ENCODE measurements around the gene SPINT1.

The SPINT1 gene

DNA sequence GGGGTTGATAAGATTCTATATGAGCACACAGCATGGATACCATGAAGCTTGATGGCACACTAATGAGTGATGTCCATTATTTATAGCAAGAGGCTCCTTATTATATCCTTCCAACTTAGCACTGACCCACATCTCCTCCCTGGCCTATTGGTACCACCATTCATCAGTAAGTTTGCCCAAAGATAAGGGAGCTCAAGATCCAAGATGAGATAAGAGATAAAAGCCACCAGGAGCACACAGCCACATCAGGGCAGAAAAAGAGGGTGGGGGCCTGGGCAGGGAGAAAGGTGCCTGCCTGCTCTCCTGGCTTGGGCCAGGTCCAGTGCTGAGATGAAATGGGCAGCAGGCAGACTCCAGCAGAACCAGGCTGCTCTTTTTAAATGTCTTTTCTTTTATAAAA lies 10.9 kb upstream of the SPINT1 start:
- no peaks in the 10 kb centered on the region for H3K36me3 ChIP-seq (ENCODE audit: control insufficient read depth in 2 of 2, insufficient read depth in 1 of 2, low read length in 2 of 2)
- no peak overlapping the region for H3K27ac ChIP-seq (ENCODE audit: extremely low read depth, low read depth, low read length)
- ChIA-PET CTCF (no interaction called here), POLR2A (no interaction called here)
- H3K9me3 ChIP-seq (ENCODE audit: control insufficient read depth, insufficient read depth, low read depth, low read length), result no peaks in the 10 kb centered on the region
- no peaks in the 10 kb centered on the region for H3K4me1 ChIP-seq (ENCODE audit: control insufficient read depth, insufficient read depth, low read length)
- no peak overlapping the region for H3K4me3 ChIP-seq (ENCODE audit: low read depth, low read length)
- TF ChIP-seq, protein P1, sequence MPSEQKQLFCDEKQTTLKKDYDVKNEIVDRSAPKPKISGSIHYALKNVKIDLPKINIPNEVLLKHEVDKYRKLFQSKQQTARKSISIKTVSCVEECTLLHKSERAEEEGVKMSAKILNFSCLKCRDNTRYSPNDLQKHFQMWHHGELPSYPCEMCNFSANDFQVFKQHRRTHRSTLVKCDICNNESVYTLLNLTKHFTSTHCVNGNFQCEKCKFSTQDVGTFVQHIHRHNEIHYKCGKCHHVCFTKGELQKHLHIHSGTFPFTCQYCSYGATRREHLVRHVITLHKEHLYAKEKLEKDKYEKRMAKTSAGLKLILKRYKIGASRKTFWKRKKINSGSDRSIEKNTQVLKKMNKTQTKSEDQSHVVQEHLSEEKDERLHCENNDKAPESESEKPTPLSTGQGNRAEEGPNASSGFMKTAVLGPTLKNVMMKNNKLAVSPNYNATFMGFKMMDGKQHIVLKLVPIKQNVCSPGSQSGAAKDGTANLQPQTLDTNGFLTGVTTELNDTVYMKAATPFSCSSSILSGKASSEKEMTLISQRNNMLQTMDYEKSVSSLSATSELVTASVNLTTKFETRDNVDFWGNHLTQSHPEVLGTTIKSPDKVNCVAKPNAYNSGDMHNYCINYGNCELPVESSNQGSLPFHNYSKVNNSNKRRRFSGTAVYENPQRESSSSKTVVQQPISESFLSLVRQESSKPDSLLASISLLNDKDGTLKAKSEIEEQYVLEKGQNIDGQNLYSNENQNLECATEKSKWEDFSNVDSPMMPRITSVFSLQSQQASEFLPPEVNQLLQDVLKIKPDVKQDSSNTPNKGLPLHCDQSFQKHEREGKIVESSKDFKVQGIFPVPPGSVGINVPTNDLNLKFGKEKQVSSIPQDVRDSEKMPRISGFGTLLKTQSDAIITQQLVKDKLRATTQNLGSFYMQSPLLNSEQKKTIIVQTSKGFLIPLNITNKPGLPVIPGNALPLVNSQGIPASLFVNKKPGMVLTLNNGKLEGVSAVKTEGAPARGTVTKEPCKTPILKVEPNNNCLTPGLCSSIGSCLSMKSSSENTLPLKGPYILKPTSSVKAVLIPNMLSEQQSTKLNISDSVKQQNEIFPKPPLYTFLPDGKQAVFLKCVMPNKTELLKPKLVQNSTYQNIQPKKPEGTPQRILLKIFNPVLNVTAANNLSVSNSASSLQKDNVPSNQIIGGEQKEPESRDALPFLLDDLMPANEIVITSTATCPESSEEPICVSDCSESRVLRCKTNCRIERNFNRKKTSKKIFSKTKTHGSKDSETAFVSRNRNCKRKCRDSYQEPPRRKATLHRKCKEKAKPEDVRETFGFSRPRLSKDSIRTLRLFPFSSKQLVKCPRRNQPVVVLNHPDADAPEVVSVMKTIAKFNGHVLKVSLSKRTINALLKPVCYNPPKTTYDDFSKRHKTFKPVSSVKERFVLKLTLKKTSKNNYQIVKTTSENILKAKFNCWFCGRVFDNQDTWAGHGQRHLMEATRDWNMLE (tag by site-specific recombination; conservative IDR thresholded peaks at IDR 0.05; ENCODE audit: low read depth), result no peak
- TF ChIP-seq ZNF266 (tag by site-specific recombination; IDR thresholded peaks at IDR 0.05; ENCODE audit: low read depth) (no peak), ZNF623 (tag by site-specific recombination; IDR thresholded peaks at IDR 0.05) (no peak), ZNF133 (tag by site-specific recombination; IDR thresholded peaks at IDR 0.05) (no peak), FEZF1 (tag by site-specific recombination; IDR thresholded peaks at IDR 0.05) (no peak), ZNF585B (tag by site-specific recombination; IDR thresholded peaks at IDR 0.05) (no peak), KLF9 (tag by site-specific recombination; IDR thresholded peaks at IDR 0.05; ENCODE audit: low read depth) (no peak)

DNA sequence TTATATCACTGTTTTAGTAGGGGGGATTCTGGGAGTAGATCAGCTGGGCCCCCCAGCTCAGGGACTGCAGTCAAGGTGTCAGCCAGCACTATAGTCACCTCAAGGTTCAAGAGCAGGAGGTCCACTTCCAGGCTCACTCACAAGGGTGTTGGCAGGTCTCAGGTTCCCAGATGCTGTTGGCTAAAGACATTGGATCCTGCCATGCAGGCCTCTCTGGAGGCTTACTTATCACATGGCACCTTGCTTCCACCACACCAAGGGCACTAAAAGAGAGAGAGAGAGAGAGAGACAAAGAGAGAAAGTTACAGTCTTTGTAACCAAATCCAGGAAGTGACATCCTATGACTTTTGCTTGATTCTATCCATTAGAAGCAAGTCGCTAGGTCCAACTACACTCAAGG lies 7.8 kb upstream of the SPINT1 start:
- CTCF ChIA-PET, result no interaction called here
- POLR2A ChIA-PET, result interaction anchor here (0.5 kb wide), 1 partner anchor 489 kb away, joined by 7 read pairs; no protein-coding TSS in a partner anchor
- TF ChIP-seq ZNF558 (tag by site-specific recombination; IDR thresholded peaks at IDR 0.05) (no peak), KLF1 (tag by site-specific recombination; IDR thresholded peaks at IDR 0.05) (no peak), SCRT2 (tag by site-specific recombination; IDR thresholded peaks at IDR 0.05) (no peak)
- TF ChIP-seq, protein P2, sequence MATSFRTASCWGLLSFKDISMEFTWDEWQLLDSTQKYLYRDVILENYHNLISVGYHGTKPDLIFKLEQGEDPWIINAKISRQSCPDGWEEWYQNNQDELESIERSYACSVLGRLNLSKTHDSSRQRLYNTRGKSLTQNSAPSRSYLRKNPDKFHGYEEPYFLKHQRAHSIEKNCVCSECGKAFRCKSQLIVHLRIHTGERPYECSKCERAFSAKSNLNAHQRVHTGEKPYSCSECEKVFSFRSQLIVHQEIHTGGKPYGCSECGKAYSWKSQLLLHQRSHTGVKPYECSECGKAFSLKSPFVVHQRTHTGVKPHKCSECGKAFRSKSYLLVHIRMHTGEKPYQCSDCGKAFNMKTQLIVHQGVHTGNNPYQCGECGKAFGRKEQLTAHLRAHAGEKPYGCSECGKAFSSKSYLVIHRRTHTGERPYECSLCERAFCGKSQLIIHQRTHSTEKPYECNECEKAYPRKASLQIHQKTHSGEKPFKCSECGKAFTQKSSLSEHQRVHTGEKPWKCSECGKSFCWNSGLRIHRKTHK (tag by site-specific recombination; IDR thresholded peaks at IDR 0.05), result no peak
- TF ChIP-seq, protein P3, sequence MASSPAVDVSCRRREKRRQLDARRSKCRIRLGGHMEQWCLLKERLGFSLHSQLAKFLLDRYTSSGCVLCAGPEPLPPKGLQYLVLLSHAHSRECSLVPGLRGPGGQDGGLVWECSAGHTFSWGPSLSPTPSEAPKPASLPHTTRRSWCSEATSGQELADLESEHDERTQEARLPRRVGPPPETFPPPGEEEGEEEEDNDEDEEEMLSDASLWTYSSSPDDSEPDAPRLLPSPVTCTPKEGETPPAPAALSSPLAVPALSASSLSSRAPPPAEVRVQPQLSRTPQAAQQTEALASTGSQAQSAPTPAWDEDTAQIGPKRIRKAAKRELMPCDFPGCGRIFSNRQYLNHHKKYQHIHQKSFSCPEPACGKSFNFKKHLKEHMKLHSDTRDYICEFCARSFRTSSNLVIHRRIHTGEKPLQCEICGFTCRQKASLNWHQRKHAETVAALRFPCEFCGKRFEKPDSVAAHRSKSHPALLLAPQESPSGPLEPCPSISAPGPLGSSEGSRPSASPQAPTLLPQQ (tag by site-specific recombination; IDR thresholded peaks at IDR 0.05), result no peak
- TF ChIP-seq, protein P4, sequence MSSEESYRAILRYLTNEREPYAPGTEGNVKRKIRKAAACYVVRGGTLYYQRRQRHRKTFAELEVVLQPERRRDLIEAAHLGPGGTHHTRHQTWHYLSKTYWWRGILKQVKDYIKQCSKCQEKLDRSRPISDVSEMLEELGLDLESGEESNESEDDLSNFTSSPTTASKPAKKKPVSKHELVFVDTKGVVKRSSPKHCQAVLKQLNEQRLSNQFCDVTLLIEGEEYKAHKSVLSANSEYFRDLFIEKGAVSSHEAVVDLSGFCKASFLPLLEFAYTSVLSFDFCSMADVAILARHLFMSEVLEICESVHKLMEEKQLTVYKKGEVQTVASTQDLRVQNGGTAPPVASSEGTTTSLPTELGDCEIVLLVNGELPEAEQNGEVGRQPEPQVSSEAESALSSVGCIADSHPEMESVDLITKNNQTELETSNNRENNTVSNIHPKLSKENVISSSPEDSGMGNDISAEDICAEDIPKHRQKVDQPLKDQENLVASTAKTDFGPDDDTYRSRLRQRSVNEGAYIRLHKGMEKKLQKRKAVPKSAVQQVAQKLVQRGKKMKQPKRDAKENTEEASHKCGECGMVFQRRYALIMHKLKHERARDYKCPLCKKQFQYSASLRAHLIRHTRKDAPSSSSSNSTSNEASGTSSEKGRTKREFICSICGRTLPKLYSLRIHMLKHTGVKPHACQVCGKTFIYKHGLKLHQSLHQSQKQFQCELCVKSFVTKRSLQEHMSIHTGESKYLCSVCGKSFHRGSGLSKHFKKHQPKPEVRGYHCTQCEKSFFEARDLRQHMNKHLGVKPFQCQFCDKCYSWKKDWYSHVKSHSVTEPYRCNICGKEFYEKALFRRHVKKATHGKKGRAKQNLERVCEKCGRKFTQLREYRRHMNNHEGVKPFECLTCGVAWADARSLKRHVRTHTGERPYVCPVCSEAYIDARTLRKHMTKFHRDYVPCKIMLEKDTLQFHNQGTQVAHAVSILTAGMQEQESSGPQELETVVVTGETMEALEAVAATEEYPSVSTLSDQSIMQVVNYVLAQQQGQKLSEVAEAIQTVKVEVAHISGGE (tag by site-specific recombination; conservative IDR thresholded peaks at IDR 0.05; ENCODE audit: low read depth), result no peak
- H3K27ac ChIP-seq (ENCODE audit: extremely low read depth, low read depth, low read length), result no peak overlapping the region
- no peaks in the 10 kb centered on the region for H3K36me3 ChIP-seq (ENCODE audit: control insufficient read depth in 2 of 2, insufficient read depth in 1 of 2, low read length in 2 of 2)
- no peaks in the 10 kb centered on the region for H3K4me1 ChIP-seq (ENCODE audit: control insufficient read depth, insufficient read depth, low read length)
- H3K9me3 ChIP-seq (ENCODE audit: control insufficient read depth, insufficient read depth, low read depth, low read length), result no peaks in the 10 kb centered on the region
- no peak overlapping the region for H3K4me3 ChIP-seq (ENCODE audit: low read depth, low read length)
